Measurements from ENCODE around the gene TMTC2.

DNA sequence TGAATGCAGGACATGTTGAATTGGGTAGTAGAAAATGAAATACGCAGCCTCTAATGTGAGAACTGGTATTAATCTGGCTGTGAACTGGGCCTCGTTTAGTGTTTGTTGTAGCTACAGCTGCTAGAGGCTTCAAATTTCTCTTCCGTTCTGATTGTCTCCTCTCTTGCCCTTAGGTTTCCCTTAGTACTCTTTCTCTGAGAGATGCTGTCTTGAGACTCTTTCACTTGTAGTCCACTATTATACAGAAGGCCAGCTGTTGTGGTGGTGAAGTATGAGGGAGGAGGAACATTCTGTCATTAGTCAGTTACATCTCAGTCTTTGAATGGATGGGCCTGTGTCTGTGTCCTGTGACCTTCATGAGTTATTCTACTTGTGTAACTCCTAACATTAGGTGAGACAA lies 322.0 kb downstream of the TMTC2 start:
- TF ChIP-seq, protein P1, sequence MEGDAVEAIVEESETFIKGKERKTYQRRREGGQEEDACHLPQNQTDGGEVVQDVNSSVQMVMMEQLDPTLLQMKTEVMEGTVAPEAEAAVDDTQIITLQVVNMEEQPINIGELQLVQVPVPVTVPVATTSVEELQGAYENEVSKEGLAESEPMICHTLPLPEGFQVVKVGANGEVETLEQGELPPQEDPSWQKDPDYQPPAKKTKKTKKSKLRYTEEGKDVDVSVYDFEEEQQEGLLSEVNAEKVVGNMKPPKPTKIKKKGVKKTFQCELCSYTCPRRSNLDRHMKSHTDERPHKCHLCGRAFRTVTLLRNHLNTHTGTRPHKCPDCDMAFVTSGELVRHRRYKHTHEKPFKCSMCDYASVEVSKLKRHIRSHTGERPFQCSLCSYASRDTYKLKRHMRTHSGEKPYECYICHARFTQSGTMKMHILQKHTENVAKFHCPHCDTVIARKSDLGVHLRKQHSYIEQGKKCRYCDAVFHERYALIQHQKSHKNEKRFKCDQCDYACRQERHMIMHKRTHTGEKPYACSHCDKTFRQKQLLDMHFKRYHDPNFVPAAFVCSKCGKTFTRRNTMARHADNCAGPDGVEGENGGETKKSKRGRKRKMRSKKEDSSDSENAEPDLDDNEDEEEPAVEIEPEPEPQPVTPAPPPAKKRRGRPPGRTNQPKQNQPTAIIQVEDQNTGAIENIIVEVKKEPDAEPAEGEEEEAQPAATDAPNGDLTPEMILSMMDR (IDR thresholded peaks at IDR 0.05) = no peak
- no peak for TF ChIP-seq EZH2 (IDR thresholded peaks at IDR 0.05; ENCODE audit: borderline replicate concordance, insufficient read depth, low read depth, low read length, poor library complexity, severe bottlenecking)

All from B cell (primary cell).